Left hindlimb (tissue), 1 donor: ENCODE data around the gene ITGAE.

ENCODE experiments used
- DNase-seq: peaks from one replicate; pipeline ENCODE4 v3.0.0-alpha.2; 2018

Gene ITGAE

DNA sequence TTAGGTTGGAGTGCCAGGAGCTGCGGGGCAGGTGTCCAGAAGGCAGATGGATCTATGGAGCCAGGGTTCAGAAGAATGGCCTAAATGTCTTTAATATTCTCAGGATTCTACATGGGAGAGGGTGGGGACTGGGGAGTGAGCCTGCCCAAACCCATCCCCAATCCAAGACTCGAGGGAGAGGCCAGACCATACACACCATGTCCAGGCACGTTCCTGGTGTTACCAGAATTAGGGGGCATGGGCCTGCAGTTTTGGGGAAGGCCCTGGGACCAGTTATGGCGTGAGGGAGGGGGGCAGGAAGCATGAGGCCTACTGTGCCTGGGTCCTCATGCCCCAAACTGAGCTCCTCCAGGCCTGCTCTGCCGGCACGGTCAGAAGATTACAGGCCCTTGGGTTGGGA is 134.5 kb downstream of the ITGAE start:
- no peak for DNase-seq

- no peak for DNase-seq
These were observed 135.2 kb downstream of the ITGAE start for GRCh38 chr17:3665834-3666233.
